Frontal cortex (tissue), 4 donors: ENCODE measurements around the gene DPYD. TPM values are rescaled to one million over a fixed set of nuclear protein-coding genes. Genes with fewer than 3 reads are reported as not detected.

ENCODE experiments used
- DNase-seq, 2 donors: peaks; one replicate each; pipeline ENCODE4 v3.0.0; 2012; ENCODE audit warnings: low spot score in 2 of 2
- FAIRE-seq: peaks from 2 replicates; lab custom pipeline; 2012; peaks lifted over from hg19 to GRCh38; lab: Jason Lieb, UNC
- total RNA-seq: library from RNA; depleted of rRNA; stranded (reverse); fragments of >200 nt; gene quantifications from one replicate; pipeline ENCODE4 v1.2.3, GENCODE V29; 2014
- donor health status: control.
- donor health status: control.
- donor health status: control.

DPYD gene
- total RNA-seq, 1 donor from 2014 or later: 51.4 TPM

DNA sequence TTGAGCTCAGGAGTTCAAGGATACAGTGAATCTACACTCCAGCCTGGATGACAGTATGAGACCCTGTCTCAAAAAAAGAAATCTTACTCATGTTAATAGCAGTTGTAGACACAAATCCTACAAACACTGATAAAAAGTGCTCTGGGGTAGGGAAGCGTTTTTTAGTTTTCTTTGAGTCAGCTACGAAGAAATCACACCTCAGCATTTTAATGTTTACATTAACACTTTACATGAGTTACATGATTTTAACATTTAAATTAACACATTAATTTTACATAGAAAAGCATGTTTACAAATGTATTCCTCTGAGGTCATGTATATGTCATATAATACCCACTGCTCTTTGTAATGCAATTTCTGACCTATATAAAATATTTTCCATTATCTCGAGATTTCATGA, 419.2 kb downstream of the DPYD start:
- FAIRE-seq (no peak), DNase-seq (no peak)

DNA sequence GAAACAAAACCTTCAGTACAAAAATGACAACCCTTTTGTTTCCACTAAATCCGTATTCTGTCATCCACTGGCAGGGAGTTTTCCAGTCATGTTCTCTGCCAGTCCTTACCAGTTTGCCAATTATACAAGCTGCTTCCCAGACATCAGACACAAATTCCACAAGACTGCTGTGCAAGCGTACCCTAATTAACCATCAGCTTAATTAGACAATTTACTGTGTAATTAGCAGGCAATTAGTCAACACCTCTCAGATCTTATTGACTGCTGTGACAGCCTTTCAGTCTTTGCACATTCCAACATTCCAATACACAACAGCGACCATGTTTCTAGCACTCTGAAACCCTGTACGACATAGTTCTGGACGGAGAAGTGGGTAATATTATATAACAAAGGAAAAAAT, 420.1 kb downstream of the DPYD start:
- FAIRE-seq (peak; percentile 40), DNase-seq (peak in 1 of 2 donors; percentile 8)

DNA sequence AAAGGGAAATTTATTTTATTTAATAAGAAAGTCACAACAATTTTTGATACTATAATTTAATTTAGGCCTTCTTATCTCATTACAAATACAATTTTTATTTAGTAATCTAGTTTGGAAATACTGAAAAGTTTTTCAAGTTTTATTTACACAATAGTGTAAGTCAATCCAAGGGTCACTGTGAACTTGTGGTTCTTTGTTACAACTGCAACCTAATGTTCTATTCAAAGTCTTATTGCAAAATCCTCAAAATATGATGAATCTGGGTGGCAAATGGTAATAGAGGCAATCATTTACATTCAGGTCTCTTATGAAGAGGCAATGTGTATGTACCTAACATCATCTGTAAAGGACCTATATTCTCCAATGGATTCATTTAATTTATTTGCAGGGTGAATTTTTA, 421.2 kb downstream of the DPYD start:
- FAIRE-seq (no peak), DNase-seq (no peak)

DNA sequence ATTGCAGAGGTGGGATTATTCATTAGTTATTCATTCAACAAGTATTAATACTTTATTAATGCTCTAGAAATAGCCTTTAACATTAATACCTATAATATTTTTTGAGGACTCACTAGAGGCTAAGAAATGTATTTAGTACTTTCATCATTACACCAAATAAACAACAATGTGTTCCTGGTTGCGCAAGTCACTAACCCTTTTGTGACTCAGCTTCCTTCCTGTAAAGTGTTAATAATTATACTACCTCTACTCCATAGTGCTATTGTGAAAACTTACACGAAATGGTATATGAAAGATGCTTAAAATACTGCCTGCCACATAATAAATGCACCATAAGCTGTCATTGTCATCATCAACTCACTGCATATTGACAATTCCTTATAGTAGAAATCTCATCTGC, 431.0 kb downstream of the DPYD start:
- FAIRE-seq (no peak), DNase-seq (no peak)

DNA sequence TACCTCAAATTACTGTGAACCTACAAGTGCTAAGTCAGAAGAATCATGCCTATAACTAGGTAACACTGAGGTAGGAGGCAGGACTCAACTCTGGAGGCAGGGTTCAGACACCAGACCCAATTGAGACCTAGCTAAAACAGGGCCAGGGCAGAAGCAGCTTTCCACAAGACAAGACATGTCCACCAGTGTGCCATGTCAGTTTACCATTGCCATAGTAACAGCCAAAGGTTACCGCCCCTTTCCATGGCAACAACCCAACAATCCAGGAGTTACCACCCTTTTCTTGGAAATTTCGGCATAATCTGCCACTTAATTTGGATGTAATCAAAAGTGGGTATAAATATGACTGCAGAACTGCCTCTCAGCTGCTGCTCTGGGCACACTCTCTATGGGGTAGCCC, 432.3 kb downstream of the DPYD start:
- FAIRE-seq: no peak
- DNase-seq: no peak

DNA sequence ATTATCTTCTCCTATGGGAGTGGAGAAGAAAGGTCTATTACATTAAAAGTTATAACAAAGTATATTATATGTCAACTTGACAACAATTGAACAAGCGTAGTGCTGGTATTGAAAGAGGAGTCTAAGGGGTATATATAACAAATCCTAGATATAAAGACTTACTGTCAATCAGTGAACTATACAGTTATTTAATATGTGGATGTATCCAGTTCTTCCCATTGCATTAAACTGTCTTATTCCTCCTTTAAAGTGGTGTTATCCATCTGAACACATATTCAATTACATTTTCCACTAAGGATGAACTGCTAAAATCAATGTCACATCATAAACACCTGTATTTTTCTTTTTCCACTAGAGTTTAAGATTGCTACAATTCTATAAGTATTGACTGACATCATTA, 438.8 kb downstream of the DPYD start:
- no peak for FAIRE-seq
- no peak for DNase-seq

DNA sequence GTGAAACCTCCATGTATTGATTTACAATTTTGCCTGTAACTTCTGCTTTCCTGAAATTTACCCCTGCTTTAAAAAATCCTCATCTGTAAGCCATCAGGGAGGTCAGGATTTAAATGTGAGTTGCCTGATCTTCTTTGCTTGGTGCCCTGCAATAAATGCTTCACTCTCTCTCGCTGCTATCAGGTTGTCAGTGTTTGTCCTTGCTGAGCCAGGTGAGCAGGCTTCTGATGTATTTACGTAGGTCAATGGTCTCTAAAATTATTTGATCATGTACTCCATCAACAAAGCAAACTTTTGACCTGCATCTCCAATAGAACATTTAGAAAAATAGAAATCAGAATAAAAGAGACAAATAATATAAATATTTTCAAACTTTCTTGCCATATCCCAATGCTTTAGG, 453.4 kb downstream of the DPYD start:
- FAIRE-seq (no peak), DNase-seq (no peak)

DNA sequence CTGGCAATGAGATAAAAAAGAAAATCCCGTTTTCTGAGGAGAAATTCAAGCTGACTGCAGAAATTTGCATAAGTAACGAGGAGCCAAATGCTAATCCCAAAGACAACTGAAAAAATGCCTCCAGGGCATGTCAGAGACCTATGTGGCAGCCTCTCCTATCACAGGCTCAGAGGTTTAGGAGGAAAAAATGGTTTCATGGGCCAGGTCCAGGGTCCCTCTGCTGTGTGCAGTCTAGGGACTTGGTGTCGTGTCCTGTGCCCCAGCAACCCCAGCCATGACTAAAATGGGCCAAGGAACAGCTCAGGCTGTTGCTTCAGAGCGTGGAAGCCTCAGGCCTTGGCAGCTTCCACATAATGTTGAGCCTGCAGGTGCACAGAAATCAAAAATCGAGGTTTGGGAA, 456.5 kb downstream of the DPYD start:
- no peak for FAIRE-seq
- DNase-seq: no peak

DNA sequence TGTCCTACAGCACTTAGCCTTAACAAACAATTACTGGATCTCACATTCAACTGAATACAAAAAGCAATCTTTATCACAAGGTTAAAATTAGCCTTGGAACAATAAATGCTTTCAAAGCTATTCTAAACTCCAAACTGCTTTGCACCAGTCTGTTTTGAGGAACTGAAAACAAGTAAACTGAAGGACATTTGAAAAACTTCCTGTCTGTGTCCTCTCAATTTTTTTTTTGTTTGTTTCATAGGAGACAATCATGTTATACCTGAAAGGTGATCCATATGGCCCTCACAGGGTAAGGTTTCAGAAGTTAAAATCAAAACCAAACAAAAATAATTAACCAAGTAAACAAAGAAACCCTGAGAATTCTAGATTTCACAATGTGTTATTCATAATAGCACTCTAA, 459.1 kb downstream of the DPYD start:
- DNase-seq (no peak), FAIRE-seq (peak; percentile 50)

DNA sequence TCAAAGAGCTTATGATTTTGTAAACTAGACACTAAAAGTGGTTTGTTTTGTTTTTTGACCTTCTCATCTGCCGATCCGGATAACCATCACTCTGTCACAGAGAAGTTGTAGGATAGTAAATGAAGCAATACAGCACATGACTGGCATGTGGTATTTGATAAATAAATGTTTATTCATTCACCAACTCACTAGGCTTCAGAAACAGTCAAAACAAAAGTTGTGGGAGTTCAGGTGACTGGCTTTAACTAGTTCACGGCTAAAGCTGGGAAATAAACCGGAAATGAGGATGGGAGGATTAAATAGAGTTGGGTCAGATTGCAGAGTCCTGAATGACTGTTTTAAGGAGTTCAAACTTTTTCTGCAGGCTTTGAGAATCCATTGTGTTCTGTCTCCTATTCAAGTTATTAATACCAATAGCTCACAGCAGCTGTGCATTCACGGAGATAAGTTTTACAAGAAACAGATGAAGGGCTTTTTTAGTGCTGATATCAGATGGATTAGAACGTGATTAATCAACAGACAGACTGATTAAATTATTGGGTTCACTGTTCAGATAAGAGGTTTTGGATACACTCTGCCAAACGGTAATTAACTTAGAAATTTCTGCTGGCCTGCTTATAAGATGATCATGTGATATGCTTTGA, 463.3 kb downstream of the DPYD start:
- FAIRE-seq (no peak), DNase-seq (no peak)

DNA sequence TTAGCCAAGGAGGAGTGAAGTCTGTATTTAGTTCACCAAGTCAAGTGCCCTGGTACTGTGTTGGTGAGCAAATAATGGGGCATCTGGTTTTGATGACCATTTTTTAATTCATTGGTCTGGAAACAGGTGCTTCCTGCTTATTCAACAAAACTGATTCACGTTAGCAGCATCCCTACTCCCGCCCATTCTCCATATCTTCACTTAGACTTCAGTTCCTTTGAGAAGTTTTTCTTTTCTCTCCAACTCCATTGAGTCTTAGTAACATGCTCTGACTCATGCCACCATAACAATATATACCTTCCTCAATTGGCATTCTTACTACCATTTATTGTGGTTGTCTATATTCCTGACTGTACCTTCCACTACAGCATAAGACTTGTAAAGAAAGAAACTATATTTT, 468.9 kb downstream of the DPYD start:
- FAIRE-seq: no peak
- no peak for DNase-seq

DNA sequence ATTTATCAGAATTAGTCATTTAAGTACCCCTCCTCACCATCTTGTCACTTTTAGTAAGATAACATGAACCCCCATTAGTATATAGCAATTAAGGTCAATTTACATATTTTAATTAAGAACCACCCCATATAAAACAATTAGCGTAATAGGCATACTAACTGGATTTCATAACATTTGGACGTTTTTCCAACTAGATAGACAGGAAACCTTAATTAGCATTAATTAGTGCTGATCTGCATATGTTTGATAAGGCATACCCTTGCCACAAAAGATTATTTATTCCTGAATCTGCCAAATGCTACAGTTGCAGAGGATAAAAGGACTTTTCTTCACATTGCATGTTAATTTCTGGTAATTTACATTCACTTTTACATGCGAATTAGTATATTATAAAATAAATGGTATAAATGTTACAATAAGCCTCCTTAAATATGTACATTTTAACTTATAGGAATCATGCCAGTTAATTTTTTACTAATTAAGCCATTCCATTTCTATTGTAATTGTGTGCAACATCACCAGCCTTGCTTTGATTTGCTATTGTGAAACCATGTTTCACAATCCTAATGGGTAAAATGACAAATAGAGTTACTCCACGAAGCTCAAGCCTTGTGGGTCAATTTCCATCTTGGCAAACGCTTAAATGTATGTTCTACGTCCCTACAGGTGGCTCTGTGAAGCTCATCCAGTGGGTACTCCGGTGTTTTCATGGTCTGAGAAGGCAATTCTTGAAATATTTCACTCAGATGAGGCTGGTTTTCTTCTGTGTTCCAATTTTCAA, 469.6 kb downstream of the DPYD start:
- FAIRE-seq (peak; percentile 17), DNase-seq (no peak)

DNA sequence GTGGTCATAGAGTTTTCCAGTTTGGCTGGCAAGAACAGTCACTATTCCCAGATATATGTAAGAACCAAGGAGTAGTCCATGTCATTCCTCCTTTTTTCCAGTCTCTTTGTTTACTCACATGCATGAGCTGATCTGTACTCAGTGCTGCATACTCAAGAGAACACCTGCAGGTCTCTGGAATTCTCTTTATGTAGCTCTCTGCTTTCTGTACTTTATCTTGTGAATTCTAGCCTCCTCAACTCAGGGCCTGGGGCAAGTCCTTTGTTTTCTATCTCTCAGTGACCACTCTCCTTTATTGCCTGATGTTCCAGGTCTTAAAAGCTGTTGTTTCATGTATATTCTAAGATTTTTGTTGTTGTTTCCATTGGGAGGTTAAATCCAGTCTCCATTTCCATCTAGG, 478.9 kb downstream of the DPYD start:
- no peak for DNase-seq

DNA sequence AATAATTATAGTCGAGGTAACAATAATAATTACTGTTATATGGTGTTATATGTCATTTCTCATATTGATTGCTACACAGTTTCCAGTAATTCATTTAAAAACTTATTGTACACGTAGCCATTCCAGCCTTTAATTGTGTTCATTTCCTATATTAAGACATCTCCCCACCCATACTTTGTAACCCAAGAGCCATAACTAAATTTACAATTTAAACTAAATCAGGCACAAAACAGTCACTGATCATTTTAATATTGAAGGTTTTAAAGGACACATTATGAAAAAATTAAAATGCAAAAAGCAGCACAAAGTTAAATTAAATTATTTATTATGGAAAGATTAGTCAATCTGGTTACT, 487.0 kb downstream of the DPYD start:
- DNase-seq (no peak), FAIRE-seq (no peak)

More for the DNA sequence above, 478.9 kb downstream of the DPYD start:
- no peak for FAIRE-seq

DNA sequence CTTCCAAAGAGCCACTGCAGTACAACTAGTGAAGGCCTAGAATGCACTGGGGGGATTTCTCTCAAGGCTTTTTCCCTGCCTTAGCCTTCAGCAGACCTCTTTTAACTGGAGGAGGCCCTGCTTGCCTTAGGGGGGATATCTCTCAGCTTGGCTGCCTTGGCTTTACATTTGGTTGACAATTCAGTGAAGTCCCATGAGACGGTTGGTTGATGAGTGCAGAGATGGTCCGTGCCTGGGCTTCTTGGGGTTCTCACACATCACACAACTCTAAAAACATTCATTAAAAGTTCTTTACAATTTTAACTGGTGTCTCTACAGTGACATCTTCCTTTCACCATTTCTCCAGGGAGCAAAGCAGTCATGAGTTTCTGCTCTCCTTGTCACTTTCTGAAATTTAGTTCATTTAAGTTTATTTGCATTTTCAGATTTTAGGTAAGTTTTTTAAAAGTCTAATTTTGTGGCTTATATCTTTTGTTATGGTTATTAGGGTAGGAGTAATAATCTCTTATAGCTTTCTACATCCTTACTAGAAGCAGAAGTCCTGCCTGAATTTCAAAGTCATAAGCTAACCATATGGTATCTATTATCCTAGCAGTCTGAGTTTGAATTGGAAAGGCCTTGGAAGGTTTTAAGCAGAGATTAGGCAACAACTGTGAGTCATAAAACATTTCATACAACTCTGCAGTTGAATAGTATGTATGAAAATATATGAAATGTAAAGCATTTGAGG, 487.6 kb downstream of the DPYD start:
- DNase-seq (no peak), FAIRE-seq (no peak)

DNA sequence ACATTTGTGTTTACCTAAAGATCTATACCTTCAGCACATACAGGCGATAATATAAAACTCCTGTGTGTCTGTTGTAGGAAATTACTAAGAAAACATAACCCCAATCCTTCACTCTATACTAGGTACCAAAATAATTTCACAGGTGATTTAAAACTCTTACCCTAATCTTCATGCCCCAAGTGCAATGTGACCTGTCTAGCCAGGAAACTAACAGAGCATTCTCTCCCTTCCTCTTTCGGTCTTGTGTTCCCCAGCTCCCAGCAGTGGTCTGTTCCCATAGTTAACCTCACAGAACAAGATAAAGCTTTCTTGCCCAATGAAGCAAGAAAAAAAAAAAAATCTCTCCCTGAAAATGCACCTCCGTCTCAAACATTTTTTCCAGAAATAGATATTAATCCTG, 493.5 kb downstream of the DPYD start:
- no peak for FAIRE-seq
- DNase-seq: no peak

DNA sequence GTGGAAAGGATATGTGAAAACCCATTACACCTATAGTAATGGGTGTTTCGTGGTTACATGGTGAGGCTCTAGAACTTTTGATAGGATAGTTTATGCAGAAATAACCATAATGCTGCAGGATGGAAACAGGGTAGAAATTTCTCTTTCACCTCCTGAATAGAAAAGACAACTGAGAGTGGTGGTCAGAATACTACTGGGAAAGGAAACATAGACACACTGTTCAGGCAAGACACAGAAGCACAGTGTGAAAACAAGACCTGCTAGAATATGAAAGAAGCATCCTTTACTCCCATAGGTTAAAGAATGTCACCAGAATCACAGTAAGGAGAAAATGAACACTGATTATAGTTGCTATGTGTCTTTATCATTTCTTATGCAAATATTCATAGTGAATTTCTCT, 496.6 kb downstream of the DPYD start:
- no peak for DNase-seq
- no peak for FAIRE-seq

DNA sequence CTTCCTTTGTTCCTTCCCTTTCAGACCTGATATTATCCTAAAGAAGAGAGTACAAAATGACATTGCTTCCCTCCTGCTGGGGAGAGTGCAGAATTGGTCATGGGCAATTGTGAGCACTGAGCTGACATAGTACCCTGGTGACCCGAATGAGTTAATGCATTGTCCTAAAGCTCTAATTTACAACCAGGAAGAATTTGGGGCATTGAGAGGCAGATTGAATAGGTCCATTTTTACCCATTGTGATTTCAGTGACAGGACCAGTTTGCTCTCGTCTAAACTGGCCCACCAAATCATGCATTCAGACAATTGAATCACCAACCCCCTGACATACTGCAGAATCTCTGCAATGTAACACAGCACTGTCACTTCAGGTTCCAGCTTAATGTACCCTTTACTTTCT, 497.4 kb downstream of the DPYD start:
- DNase-seq (no peak), FAIRE-seq (no peak)

DNA sequence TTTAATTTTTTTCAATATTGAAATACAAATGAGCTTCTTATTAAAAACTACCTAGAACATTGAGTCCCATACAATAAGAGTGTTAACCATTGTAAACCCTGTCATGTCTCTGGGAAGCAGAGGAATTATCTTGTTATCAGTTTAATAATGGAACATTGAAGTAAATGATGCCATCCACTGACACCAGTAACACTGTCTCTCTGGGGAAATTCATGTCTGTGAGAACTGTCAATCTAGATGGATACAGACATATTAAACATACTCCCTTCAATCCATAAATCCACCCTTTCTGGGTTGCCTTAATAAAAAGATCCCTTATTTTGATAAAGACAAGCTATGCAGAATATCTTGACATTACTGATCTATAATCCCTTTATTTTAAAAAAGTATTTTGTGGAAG, 503.2 kb downstream of the DPYD start:
- FAIRE-seq: no peak

DNA sequence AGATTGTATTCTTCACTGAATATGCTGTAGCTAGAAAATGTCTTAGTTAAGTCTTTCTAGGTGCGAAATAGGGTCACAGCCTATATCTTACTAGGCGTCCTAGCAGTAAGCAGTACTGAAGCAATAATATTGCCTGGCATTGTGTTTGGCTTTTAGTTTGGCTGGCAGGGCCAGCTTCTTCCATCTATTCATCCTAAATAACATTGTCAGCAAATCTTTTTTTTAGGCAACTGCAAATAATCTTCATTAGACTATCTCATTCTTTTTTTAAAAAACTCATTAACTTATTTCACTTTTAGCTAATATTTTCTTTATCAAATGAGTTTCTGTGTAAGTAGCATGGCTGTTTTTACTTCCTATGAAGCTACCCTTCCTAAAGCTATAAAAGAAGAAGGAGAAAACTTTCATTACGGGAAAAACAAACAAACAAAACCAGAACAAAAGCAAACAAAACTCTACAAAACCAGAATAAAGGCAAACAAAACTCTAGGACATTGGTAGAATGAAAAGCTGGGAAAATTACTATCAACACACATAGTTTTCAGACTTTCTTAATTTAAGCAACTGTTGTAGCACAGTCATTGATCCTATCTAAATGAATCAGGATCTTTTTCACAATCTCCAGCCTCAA, 506.0 kb downstream of the DPYD start:
- no peak for FAIRE-seq

More for the DNA sequence above, 503.2 kb downstream of the DPYD start:
- DNase-seq: no peak

DNA sequence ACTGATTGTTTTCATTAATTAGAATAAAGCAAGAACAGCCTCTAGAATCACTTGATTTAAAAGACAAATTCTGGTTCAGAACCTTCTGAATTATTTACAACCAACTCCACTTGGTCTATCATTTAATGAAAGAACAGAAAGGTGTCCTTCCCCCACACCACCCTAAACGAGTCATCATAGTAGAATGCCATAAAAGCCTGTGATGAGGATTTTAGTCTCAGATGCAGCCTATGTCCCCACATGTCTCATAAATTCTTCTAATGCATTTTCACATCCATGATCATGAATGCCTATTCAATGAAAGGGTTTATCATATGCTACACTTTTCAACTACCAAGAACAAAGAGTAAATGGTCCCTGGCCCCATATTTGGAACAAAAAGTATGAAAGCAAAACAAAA, 508.1 kb downstream of the DPYD start:
- no peak for FAIRE-seq

More for the DNA sequence above, 506.0 kb downstream of the DPYD start:
- no peak for DNase-seq

More for the DNA sequence above, 508.1 kb downstream of the DPYD start:
- DNase-seq: no peak
